ENCODE data around the gene USP10. TPM values are rescaled to one million over a fixed set of nuclear protein-coding genes. Genes with fewer than 3 reads are reported as not detected.

The USP10 gene
- polyA plus RNA-seq, 1 donor = 137 TPM

DNA sequence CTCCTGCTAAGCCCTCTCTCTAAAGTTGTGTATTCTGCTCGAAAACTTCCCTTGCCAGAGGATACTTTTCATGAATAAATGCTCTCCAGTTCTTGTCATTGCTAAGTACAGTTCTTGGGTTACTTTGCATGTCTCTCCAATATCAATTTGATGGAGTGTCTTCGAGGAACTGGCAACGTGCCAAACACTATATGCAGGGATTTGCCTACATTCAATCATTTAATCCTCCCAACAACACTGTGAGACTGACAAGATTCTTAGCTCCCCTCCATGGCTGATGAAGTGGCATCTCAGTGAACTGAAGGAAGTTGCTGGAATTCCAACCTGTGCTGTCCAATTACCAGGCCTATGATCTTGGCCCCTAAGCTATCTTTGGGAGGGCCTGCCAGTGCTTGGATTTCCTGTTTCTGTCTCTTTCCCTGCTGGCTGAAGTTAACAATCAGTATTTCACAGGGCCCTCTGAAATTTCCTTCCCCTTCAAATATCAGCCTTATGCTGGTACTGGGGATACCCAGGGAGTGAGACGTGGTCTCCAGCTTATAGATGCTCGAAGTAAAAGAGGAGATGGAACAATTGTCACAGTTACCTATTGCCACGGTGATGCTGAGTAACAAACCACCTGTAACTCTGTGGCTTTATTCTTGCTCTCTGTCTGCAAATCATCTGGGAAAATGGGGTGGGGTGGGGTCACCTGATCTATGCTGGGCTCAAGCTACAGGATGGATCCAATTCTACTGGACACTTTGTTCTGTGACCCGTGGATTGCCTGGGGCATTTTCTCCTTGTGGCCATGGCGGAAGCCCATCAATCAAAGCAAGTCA lies 100.6 kb downstream of the USP10 start:
- DNase-seq = no peak

DNA sequence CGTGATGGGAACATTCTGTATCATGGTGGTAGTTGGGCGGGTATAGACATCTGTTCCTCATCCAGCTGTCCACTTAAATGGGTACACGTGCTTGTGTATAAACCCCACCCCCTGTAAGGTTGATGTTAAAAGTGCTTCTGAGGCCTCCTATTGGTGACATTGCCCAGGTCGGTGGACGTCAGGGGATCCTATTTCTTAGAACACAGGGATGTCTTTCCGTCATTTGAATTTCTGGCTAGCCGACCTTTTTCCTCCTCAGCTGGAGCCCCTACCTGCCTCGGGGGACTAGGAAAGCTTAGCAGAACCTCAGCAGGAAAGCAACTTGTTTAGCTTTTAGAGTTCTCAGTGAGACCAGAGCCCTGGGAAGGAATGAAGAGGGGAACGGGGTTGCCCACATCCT lies 103.3 kb downstream of the USP10 start:
- DNase-seq = no peak

- DNase-seq = no peak
These were observed 104.5 kb downstream of the USP10 start for GRCh38 chr16:84804326-84804725.

DNA sequence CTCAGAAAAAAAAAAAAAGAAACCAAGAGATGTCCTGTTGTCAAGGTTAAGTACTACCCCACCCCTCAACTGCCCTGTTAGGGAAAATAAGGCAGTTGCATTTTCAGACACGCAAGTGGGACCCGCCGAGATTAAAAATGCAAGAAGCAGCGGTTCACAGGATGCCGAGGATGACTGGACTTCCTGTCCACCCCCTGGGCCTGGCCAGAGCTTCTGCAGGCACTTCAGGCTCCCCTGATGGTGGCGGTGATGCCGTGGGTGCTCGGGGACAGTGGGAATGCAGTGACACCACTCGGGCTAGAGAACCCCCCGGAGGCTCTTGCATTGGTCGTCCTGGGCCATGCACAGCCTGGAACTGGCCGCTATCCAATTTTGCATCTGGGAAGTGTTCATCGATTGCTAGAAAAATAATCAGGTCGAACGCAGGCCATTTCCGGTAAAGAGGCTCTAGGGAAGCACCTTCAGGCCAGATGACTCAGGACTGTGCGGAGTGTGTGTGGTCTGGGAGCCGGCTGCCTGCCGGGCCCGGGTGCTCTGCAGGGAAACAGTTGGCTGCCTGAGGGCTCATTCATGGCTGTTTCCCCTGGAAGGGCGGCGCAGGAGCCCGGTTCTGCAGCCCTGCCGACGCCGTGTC lies 106.6 kb downstream of the USP10 start:
- DNase-seq = no peak

GRCh38 chr16:84806890-84807258 lies 107.1 kb downstream of the USP10 start:
- no peak for DNase-seq

GRCh38 chr16:84807776-84808175 lies 108.0 kb downstream of the USP10 start:
- DNase-seq = no peak

DNA sequence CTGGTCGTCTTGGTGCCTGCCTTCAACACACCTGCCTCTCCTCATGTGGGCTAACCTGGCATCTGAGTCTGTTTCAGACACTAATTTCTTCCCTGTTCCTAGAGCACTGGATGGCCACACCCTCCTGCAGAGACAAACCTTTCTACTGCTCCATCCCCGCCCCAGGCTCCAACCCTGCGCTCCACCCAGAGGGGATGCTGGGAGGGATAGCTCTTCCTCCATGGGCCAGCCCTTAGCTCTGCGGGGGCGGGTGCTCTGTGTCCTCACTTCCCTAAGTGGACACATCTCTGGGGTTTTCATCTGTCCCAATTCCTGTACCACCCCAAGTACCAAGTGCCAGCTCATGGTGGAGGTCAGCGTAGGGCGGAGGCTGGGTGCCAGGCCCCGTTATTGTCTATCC lies 109.0 kb downstream of the USP10 start:
- no peak for DNase-seq

DNA sequence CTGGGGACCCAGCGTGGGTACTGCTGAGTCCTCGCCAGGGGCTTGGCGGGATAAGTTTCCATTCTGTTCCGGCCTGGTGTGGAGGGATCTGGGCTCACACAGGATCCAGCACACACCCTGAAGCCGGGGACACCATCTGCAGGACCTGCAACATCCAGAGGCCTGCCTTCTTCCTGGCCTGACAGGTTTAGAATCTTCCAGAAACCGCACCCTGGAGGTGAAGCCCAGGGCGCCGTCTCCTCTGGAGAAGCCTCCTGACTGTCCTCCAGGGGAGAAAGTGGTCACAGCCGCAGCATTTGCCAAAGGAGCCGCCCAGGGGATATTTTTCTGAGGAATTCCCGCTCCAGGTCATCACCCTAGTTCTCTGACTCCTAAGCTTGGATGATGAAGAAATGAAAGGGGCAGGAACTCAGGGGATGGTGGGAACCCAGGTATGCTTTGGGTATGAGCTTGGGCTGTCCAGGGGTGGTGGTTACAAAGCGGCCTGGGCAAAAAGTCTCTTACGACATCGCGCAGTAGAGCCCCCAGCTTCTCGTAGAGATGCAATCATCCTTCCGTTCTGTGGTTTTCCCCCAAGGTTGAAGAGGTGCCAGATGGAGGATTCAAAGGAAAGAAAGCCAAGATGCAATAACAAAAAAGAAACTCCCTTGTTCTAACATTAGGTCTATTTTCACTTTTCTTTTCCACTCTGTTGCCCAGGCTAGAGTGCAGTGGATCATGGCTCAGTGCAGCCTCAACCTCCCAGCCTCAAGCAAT lies 110.9 kb downstream of the USP10 start:
- no peak for DNase-seq

DNA sequence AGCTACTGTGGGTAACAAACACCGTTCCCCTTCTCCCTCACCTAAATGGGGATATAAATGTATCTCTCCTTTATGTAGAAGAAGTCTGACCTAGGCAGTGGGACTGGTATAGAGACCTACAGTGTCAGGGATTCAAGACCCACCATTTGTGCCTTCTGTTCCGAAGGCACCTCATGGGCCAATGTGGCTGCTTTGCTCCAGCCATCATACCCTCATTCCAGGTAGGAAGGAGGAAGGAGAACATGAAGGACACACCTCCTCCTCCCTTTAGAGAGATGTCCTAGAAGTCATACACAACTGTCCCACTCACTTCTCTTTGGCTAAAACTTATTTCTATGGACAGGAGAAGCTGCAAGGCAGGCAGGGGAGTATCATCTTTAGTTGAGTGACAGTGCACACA lies 111.7 kb downstream of the USP10 start:
- no peak for DNase-seq

DNA sequence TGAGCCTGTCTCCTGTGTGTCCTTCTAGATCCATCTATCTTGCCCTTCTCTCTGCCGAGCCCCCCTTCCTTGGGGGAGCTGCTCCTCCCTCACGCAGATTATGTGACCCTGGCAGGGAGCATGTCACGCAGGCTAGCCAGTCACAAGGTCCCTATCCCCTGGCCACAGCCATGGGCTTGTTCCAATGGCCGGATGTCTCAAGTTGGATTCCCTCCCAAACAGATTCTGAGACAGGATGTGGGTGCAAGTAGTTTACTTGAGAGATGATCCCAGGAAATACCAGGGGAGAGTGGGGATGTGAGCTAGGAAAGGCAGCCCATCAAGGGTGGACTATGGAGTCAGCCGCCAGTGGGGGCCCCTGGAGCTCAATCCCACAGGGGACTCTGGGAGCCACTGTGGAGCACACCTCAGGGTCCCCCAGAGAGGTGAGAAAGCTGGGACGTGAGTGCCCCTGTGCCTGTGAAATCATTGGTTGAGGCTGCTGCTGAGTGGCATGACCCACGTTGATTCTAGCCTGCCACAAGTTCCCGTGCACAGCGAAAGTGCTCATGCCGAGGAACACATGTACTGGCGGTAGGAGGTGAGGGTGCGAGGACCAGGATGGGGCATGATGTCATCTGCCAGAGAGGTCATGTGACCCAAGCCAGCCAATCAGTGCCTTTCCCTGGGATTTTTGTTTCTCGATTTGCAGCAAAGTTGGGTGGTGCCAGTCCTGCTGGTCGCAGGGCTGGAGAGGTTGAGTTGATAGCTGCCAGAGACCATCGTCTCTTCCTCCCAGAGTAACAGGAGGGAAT lies 113.5 kb downstream of the USP10 start:
- DNase-seq = no peak

- no peak for DNase-seq
These were observed 115.7 kb downstream of the USP10 start for GRCh38 chr16:84815462-84815861.

DNA sequence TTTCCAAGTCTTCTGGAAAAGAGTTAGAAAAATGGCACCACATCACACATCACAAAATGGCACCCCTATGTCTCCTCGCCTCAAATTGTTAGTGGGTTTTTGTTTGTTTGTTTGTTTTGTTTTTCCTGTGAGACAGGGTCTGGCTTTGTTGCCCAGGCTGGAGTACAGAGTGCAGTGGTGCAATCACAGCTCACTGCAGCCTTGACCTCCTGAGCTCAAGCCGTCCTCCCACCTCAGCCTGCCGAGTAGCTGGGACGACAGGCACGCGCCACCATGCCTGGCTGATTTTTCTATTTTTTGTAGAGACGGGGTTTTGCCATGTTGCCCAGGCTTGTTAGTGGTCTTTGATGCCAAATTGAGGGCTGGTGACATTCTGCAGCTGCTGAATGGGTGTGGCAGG lies 116.2 kb downstream of the USP10 start:
- DNase-seq = no peak

DNA sequence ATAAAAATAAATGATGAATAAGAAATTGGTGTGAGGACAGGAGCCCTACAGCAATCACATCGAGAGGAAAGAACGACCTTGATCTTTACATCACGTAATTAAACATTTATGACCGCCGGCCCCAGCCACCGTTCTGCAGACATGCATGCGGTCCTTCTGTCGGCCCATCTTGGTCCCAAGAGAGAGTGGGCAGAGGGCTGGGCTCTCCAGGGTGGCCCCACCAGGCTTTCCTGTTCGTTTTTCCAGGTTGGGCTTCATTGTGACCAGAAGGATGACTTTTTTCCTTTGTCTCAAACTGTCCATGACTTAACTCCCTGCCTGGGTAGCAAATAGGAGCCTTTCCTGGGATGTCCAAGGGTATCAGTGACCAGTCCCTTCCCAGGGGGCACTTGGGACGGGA lies 116.7 kb downstream of the USP10 start:
- DNase-seq = no peak

DNA sequence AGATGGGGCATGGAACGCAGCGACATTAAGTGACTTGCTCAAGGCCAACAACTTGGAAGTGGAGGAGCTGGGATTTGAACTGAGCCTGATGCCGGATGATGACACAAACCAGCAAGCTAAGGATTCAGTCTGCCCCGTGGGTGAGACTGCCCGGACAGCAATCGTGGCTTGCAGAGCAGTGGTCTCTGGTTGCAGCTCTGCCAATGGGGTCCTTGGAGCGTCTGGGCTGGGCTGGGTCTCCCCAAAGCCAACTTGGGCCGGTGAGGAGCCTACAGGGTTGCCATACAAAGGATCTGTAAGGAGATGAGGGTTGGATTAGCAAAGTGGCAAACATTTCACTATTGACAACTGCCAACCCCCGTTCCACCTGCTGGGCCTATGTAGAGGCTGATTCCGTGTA lies 117.4 kb downstream of the USP10 start:
- DNase-seq = no peak

- no peak for DNase-seq
These were observed 117.8 kb downstream of the USP10 start for GRCh38 chr16:84817613-84818012.

DNA sequence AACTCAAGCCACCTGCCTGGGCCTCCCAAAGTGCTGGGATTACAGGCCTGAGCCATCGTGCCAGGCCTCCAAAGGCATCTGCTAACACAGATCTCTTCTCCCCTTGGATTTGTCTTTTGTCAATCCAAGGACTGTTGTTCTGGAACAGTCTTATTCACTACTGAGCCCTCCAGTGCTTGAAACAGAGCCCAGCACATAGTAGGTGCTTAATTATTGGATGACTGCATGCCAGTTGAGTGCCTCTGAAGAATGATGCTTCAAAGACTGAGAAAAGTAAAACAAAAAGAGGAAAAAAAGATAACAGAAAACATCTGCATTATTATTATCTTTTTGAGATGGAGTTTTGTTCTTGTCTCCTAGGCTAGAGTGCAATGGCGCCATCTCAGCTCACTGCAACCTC lies 118.3 kb downstream of the USP10 start:
- no peak for DNase-seq

- no peak for DNase-seq
These were observed 119.3 kb downstream of the USP10 start for GRCh38 chr16:84818989-84819643.

DNA sequence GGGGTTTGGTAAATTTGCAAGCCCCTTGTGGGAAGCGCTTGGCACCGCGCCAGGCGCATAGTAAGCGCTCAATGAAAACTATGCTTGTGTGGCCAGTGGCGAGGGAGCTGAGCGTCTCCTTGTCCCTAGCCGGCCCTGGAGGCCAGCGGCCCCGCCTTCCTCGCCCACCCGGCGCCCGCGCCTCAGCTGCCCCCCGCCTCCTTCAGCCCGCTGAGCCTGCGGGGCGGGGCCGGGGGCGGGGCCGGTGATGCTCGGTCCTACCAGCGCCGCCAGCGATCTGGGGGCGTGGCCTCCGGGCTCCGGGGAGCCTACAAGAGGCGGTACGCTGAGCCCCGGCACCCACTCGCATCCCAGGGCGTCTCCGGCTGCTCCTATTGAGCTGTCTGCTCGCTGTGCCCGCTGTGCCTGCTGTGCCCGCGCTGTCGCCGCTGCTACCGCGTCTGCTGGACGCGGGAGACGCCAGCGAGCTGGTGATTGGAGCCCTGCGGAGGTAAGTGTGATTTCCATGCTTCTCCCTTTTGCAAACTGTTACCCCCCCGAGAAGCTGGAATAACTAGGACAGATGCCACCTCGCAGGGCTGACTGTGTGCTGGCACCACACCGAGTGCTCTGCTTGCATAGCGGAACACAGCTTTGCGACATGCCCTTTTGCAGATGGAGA lies 120.0 kb downstream of the USP10 start, which contains the start of gene CRISPLD2:
Gene CRISPLD2, plus strand, starts transcription at position 342 of the 661 bp plus-strand sequence. CDS start 18,511 bp downstream, outside the sequence.
- DNase-seq = peak; percentile 94

- no peak for DNase-seq
These were observed 120.5 kb downstream of the USP10 start for GRCh38 chr16:84820305-84820684.

GRCh38 chr16:84820771-84821170 lies 121.0 kb downstream of the USP10 start:
- no peak for DNase-seq

DNA sequence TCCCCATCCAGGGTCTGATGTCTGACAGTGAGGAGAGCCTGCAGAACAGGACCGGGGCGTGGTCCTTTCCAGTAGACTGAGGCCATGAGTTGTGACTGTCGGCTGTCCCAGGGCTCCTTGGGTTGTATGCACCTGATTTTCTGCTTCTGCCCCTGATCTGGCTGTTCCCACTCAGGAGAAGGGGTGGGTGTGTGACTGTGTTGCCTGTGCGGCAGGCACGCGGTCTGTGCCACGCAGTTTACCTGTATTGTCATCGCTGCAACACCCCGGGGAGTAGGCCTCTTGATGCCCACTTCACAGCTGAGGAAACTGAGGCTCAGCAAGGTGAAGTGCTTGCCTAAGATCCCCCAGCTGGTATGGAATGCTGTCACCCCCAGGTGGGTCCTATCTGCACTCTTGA lies 121.4 kb downstream of the USP10 start:
- no peak for DNase-seq
